Loucy (cell line): ENCODE data around the gene RPUSD1.

ENCODE experiments used
- H2AFZ ChIP-seq: fragments of 200-600 bp; sonication (generic); 2 replicates; pipeline ENCODE4 v1.6.0; 2016; ENCODE audit warnings: antibody characterized with exemption, mild to moderate bottlenecking, low read length, moderate library complexity
- H3F3A ChIP-seq: fragments of 200-600 bp; 2 replicates; pipeline ENCODE4 v1.6.0; 2016; ENCODE audit warnings: antibody characterized with exemption, low read depth, mild to moderate bottlenecking
- H3K27me3 ChIP-seq: fragments of 200-600 bp; sonication (generic); 2 replicates; pipeline ENCODE4 v1.6.1; 2014; ENCODE audit warnings: low read length, mild to moderate bottlenecking; ENCODE audit not compliant: insufficient read depth, poor library complexity, severe bottlenecking
- H3K36me3 ChIP-seq: fragments of 200-600 bp; sonication (generic); 2 replicates; pipeline ENCODE4 v1.6.1; 2016; ENCODE audit warnings: low read length; ENCODE audit not compliant: insufficient read depth
- H3K4me1 ChIP-seq: fragments of 200-600 bp; sonication (generic); 2 replicates; pipeline ENCODE4 v1.5.1; 2014; ENCODE audit warnings: low read length, mild to moderate bottlenecking; ENCODE audit not compliant: insufficient read depth, poor library complexity, severe bottlenecking
- H3K4me2 ChIP-seq: fragments of 200-600 bp; sonication (generic); 2 replicates; pipeline ENCODE4 v1.6.0; 2014; ENCODE audit warnings: antibody characterized with exemption, low read length, low read depth, mild to moderate bottlenecking; ENCODE audit not compliant: poor library complexity, severe bottlenecking
- H3K4me3 ChIP-seq: fragments of 200-600 bp; sonication (generic); 2 replicates; pipeline ENCODE4 v1.5.1; 2014; ENCODE audit warnings: low read length, mild to moderate bottlenecking, mixed read lengths; ENCODE audit not compliant: poor library complexity, severe bottlenecking
- H3K79me2 ChIP-seq: fragments of 200-600 bp; sonication (generic); 2 replicates; pipeline ENCODE4 v1.6.1; 2014; ENCODE audit warnings: low read length; ENCODE audit not compliant: insufficient read depth
- H3K9ac ChIP-seq: fragments of 200-600 bp; sonication (generic); 2 replicates; pipeline ENCODE4 v1.6.0; 2014; ENCODE audit warnings: mild to moderate bottlenecking, low read depth, low read length, moderate library complexity; ENCODE audit not compliant: poor library complexity, severe bottlenecking
- H3K9me2 ChIP-seq: fragments of 200-600 bp; sonication (generic); replicated peaks from 2 replicates; pipeline ENCODE4 v1.6.1; 2016; ENCODE audit warnings: low read depth, low read length, mixed read lengths
- H3K9me3 ChIP-seq: fragments of 200-600 bp; sonication (generic); 2 replicates; pipeline ENCODE4 v1.6.1; 2014; ENCODE audit warnings: mild to moderate bottlenecking, antibody characterized with exemption, low read length, low read depth; ENCODE audit not compliant: insufficient read depth
- H4K20me1 ChIP-seq: fragments of 200-600 bp; sonication (generic); 2 replicates; pipeline ENCODE4 v1.6.0; 2014; ENCODE audit warnings: antibody characterized with exemption, low read length, mild to moderate bottlenecking; ENCODE audit not compliant: insufficient read depth, poor library complexity, severe bottlenecking
- EZH2phosphoT487 ChIP-seq: fragments of 200-600 bp; IDR thresholded peaks from 2 replicates; pipeline ENCODE4 v1.6.1; 2018; ENCODE audit warnings: antibody characterized with exemption, mild to moderate bottlenecking, moderate library complexity, borderline replicate concordance
- TF ChIP-seq, protein P1 (sequence below): fragments of 200-600 bp; sonication (generic); conservative IDR thresholded peaks from 2 replicates; pipeline ENCODE4 v1.5.1; 2014; ENCODE audit warnings: mild to moderate bottlenecking, antibody characterized with exemption, low read length

Gene RPUSD1

DNA sequence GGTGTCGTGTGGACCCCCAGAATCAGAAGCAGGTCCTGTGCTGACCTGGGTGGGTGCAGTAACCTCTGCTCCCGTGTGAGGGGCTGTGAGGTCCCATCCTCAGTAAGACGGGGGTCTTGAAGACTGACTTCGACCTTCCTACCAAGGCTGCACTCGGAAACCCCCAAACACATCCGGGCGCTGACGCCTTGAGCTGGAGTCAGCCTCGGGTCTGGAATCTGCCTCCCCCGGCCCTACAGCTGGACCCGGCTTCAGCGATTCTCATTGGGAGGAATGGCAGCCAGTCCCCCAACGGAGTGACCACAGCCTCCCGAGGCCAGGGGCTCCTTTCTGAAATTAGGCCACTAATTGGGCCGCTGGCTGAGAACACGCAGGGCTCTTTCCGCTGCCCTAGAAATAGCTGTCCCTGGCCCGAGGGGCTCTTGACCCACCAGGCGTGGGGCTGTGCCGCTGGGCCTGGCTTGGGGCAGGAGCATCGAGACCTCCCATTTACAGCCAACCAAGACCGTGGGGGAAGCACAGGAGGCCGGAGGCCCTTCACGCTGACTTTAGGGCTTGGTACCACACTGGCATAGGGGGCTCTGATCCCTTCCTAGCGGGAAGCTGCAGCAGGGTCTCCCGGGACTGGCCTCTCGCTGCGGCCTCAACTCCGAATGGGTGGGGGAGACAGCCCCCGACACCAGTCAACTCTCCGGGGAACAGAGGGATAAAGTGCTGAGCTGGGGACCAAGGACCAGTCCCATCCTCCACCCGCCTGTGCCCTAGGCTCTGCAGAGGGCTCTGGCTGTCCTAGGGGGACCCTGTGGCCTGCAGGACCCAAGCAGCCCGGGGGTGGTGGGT is 15.0 kb upstream of the RPUSD1 start:
- Histone ChIP-seq H3K9ac (no peak overlapping the region), H3F3A (no peaks in the 10 kb centered on the region), H2AFZ (no peak overlapping the region), H3K9me2 (no peaks in the 10 kb centered on the region), H3K27me3 (no peaks in the 10 kb centered on the region), H3K4me1 (no peaks in the 10 kb centered on the region), H3K36me3 (no peaks in the 10 kb centered on the region), H3K79me2 (no peaks in the 10 kb centered on the region), H3K9me3 (no peaks in the 10 kb centered on the region), H3K4me3 (no peak overlapping the region), H4K20me1 (no peaks in the 10 kb centered on the region), H3K4me2 (no peak overlapping the region)
- TF ChIP-seq EZH2phosphoT487: no peak
- TF ChIP-seq, protein P1, sequence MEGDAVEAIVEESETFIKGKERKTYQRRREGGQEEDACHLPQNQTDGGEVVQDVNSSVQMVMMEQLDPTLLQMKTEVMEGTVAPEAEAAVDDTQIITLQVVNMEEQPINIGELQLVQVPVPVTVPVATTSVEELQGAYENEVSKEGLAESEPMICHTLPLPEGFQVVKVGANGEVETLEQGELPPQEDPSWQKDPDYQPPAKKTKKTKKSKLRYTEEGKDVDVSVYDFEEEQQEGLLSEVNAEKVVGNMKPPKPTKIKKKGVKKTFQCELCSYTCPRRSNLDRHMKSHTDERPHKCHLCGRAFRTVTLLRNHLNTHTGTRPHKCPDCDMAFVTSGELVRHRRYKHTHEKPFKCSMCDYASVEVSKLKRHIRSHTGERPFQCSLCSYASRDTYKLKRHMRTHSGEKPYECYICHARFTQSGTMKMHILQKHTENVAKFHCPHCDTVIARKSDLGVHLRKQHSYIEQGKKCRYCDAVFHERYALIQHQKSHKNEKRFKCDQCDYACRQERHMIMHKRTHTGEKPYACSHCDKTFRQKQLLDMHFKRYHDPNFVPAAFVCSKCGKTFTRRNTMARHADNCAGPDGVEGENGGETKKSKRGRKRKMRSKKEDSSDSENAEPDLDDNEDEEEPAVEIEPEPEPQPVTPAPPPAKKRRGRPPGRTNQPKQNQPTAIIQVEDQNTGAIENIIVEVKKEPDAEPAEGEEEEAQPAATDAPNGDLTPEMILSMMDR: no peak

DNA sequence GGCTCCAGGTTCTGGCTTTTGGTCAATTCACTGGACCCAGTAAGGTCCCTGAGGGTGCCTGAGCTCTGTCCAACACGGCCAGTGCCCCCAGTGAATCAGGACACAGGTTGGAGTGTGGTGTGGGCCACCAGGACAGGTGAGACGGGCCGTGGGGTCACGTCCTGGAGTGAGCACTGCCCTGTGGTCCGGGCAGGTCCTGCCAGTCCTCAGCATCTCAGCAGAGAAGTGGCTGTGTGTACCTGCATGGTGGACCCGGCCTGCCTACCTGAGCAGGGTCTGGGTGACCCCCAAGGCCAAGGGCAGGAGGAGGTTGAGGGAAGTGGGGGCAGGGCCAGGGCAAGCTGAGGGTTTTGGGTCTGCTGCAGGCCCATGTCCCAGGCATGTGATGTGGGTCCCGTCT is 14.3 kb upstream of the RPUSD1 start:
- no peak for TF ChIP-seq EZH2phosphoT487
- TF ChIP-seq, protein P1: no peak
- no peaks in the 10 kb centered on the region for H3K9me3 ChIP-seq
- no peaks in the 10 kb centered on the region for H3K4me1 ChIP-seq
- H3K79me2 ChIP-seq: no peaks in the 10 kb centered on the region
- H4K20me1 ChIP-seq: no peaks in the 10 kb centered on the region
- no peak overlapping the region for H2AFZ ChIP-seq
- no peaks in the 10 kb centered on the region for H3K27me3 ChIP-seq
- H3K4me3 ChIP-seq: no peak overlapping the region
- H3K4me2 ChIP-seq: no peak overlapping the region
- H3K36me3 ChIP-seq: no peaks in the 10 kb centered on the region
- H3K9me2 ChIP-seq: no peaks in the 10 kb centered on the region
- no peaks in the 10 kb centered on the region for H3F3A ChIP-seq
- H3K9ac ChIP-seq: no peak overlapping the region

DNA sequence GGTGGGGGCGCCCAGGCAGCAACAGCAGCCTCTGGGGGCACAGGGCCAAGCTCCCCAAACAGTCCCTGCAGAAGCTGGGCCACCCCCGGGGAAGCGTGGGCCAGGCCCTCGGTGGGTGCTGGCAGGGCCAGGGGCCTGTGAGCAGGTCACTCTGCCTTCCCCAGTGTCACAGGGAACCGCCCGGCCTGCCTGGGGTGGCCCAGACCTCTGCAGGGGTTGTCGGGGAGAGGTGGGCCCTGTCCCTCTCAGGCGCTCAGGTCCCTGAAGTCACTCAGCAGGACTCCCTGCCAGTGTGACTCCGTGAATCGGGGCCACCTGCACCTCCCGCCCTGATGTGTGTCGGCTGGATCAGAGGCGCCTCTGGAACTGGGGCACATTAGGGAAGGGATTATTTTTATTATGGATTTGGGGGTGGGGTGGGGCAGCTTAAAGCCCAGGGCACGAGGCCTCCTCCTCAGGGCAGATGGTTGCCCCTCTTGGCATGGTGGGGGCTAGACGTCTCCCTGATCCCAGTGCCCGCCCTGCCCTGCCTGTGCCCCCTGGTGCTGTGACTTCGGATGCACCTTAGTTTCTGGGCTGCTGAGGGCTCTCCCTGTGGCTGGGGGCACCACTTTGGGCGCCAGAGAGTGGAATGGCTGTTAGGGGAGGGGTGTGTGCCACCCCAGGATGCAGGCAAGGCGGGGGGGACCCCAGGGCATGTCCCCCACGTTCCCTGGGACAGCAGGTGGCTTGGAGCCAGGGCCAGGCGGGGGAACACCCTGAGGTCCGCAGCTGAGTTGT is 13.6 kb upstream of the RPUSD1 start:
- H3K27me3 ChIP-seq: no peaks in the 10 kb centered on the region
- no peak overlapping the region for H3K9ac ChIP-seq
- H3K9me2 ChIP-seq: no peaks in the 10 kb centered on the region
- no peaks in the 10 kb centered on the region for H4K20me1 ChIP-seq
- no peaks in the 10 kb centered on the region for H3K4me1 ChIP-seq
- H3K36me3 ChIP-seq: no peaks in the 10 kb centered on the region
- H3K4me3 ChIP-seq: no peak overlapping the region
- TF ChIP-seq, protein P1: no peak
- no peak for TF ChIP-seq EZH2phosphoT487
- no peaks in the 10 kb centered on the region for H3K9me3 ChIP-seq
- no peak overlapping the region for H3K4me2 ChIP-seq
- H3F3A ChIP-seq: no peaks in the 10 kb centered on the region
- H3K79me2 ChIP-seq: no peaks in the 10 kb centered on the region
- no peak overlapping the region for H2AFZ ChIP-seq
